Neuron (in vitro differentiated cells): Measurements from ENCODE around the gene JAKMIP2.
"Not testable (repeated sequence)": the region's sequence is repeated elsewhere in the genome, so short reads cannot be mapped to it uniquely, and the experiment has no call there.

Experiments
- H2AFZ ChIP-seq: one replicate; pipeline ENCODE4 v1.6.1; 2013; ENCODE audit warnings: low read depth, mild to moderate bottlenecking, inconsistent platforms, low read length, moderate library complexity
- H3K27me3 ChIP-seq: one replicate; pipeline ENCODE4 v1.6.1; 2013; ENCODE audit warnings: low read length; ENCODE audit not compliant: insufficient read depth
- H3K36me3 ChIP-seq: one replicate; pipeline ENCODE4 v1.6.1; 2013; ENCODE audit warnings: low read length; ENCODE audit not compliant: insufficient read depth
- H3K4me1 ChIP-seq: one replicate; pipeline ENCODE4 v1.6.1; 2013; ENCODE audit warnings: low read length; ENCODE audit not compliant: insufficient read depth
- H3K4me3 ChIP-seq: 2 replicates; pipeline ENCODE4 v1.5.1; 2013; ENCODE audit warnings: mild to moderate bottlenecking, low read length, moderate library complexity
- H3K9me3 ChIP-seq: one replicate; pipeline ENCODE4 v1.6.1; 2013; ENCODE audit warnings: low read length

Gene JAKMIP2

DNA sequence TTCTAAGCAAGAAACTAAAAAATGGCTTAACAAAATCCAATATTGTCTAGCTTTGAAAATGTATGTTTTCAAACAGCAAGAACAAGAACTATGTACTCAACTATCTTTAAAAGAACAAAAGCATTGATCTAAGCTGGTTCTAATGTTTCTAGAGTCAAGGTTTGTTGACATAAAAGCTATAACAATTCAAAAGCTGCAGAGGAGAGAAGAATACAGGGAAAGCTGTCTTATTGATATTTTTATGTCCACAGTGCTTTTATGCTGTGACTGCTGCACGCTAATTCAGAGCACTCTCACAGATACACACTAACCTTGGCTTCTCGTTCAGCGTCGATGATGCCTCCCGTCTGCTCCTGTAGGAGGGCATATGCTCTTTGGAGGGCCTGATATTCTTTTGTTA is 143.2 kb downstream of the JAKMIP2 start:
- no peaks in the 10 kb centered on the region for H3K4me1 ChIP-seq
- H3K36me3 ChIP-seq = peaks cover 87% of the 10 kb centered on the region
- H3K27me3 ChIP-seq = no peaks in the 10 kb centered on the region
- H3K4me3 ChIP-seq = no peak overlapping the region
- H3K9me3 ChIP-seq = peaks cover 1% of the 10 kb centered on the region
- H2AFZ ChIP-seq = no peak overlapping the region

DNA sequence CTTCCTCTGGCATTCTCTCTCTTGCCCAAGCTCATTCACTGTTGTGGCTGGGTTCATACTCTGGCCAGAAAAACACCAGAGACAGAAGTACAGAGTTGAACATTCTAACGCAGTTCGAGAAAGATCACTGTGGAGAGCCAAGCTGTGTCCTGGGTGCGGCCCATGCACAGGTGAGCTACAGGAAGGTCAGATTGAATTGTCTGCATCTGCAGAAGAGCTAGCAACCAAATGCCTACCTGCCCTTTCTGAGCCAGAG is 145.9 kb downstream of the JAKMIP2 start:
- Histone ChIP-seq H3K36me3 (peaks cover 71% of the 10 kb centered on the region), H3K4me3 (no peak overlapping the region), H3K27me3 (no peaks in the 10 kb centered on the region), H2AFZ (no peak overlapping the region), H3K4me1 (no peaks in the 10 kb centered on the region), H3K9me3 (peaks cover 1% of the 10 kb centered on the region)

DNA sequence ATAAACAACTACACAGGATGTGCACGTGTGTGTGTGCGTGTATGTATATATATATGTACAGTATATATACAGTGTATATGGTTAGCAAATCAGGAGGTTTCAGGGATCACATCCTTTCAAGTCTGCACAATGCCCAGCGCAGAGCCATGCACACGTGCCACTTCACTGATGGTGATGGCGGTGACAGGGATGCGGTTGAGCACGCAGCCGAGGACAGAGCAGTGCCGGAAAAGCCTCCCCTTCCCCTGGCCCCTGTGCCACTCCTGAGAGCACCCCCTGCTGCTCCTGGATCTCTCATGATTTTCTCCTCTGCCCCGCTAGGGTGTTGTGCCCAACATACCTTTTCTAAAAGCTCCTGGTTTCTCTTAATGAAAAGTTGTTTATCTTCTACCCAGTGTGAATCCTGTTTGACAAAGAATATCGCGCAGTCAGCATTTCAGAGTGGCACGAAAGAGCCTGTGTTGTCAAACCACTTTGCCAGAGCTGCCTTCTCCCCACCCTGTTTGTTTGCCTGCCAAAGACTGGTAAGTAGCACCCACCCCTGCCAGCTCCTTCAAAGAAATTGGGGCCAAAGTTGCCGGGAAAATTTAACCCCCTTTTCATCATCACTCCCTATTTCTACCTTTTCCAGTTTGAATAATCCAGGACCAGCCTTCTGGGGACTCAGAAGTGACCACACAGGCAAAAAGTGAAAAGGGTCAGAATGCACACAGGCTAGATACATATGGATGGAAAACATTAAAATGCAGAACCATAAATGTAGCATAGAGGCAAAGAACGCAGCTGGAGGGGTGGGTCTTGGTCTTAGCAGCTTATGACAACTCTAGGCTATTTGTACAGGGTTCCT is 146.4 kb downstream of the JAKMIP2 start:
- Histone ChIP-seq H2AFZ (no peak overlapping the region), H3K27me3 (no peaks in the 10 kb centered on the region), H3K9me3 (peaks cover 1% of the 10 kb centered on the region), H3K4me3 (no peak overlapping the region), H3K4me1 (no peaks in the 10 kb centered on the region), H3K36me3 (peaks cover 70% of the 10 kb centered on the region)

DNA sequence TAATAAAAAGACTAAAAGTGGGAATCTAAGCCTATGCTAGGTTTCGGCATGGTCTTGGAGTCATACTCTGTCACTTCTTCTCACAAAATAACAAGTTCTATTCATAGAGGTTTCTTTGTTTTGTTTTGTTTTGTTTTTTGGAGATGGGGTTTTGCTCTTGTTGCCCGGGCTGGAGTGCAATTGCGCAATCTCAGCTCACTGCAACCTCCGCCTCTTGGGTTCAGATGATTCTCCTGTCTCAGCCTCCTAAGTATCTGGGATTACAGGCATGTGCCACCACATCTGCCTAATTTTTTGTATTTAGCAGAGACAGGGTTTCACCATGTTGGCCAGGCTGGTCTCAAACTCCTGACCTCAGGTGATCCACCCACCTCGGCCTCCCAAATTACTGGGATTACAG is 147.1 kb downstream of the JAKMIP2 start:
- peaks cover 69% of the 10 kb centered on the region for H3K36me3 ChIP-seq
- not testable (repeated sequence) for H3K4me3 ChIP-seq

GRCh38 chr5:147633173-147633572 is 149.4 kb downstream of the JAKMIP2 start:
- peaks cover 60% of the 10 kb centered on the region for H3K36me3 ChIP-seq

More for the DNA sequence above, 147.1 kb downstream of the JAKMIP2 start:
- H3K9me3 ChIP-seq, H3K27me3 ChIP-seq, H3K4me1 ChIP-seq, H2AFZ ChIP-seq: not testable (repeated sequence)

GRCh38 chr5:147631428-147632003 is 151.0 kb downstream of the JAKMIP2 start:
- Histone ChIP-seq H3K36me3 (peaks cover 66% of the 10 kb centered on the region), H3K4me3 (no peak overlapping the region)

More at GRCh38 chr5:147633173-147633572, 149.4 kb downstream of the JAKMIP2 start:
- peaks cover 1% of the 10 kb centered on the region for H3K9me3 ChIP-seq
- peaks cover 4% of the 10 kb centered on the region for H3K4me1 ChIP-seq
- H3K4me3 ChIP-seq = no peak overlapping the region
- H2AFZ ChIP-seq = no peak overlapping the region
- H3K27me3 ChIP-seq = no peaks in the 10 kb centered on the region

GRCh38 chr5:147629196-147629595 is 153.3 kb downstream of the JAKMIP2 start:
- Histone ChIP-seq H3K4me1 (peaks cover 4% of the 10 kb centered on the region), H3K4me3 (no peak overlapping the region), H3K36me3 (peaks cover 60% of the 10 kb centered on the region), H2AFZ (no peak overlapping the region), H3K9me3 (no peaks in the 10 kb centered on the region), H3K27me3 (no peaks in the 10 kb centered on the region)

More at GRCh38 chr5:147631428-147632003, 151.0 kb downstream of the JAKMIP2 start:
- H3K4me1 ChIP-seq = peaks cover 4% of the 10 kb centered on the region
- no peaks in the 10 kb centered on the region for H3K27me3 ChIP-seq
- H3K9me3 ChIP-seq = peaks cover 1% of the 10 kb centered on the region
- H2AFZ ChIP-seq = no peak overlapping the region

GRCh38 chr5:147628058-147628895 is 154.3 kb downstream of the JAKMIP2 start:
- Histone ChIP-seq H2AFZ (no peak overlapping the region), H3K9me3 (no peaks in the 10 kb centered on the region), H3K4me1 (peaks cover 4% of the 10 kb centered on the region), H3K36me3 (peaks cover 67% of the 10 kb centered on the region), H3K4me3 (no peak overlapping the region), H3K27me3 (no peaks in the 10 kb centered on the region)

- peaks cover 65% of the 10 kb centered on the region for H3K36me3 ChIP-seq
- no peaks in the 10 kb centered on the region for H3K9me3 ChIP-seq
- H3K4me3 ChIP-seq = no peak overlapping the region
- H3K27me3 ChIP-seq = no peaks in the 10 kb centered on the region
- peaks cover 4% of the 10 kb centered on the region for H3K4me1 ChIP-seq
- no peak overlapping the region for H2AFZ ChIP-seq
Measured at GRCh38 chr5:147626464-147626863, 156.1 kb downstream of the JAKMIP2 start.

DNA sequence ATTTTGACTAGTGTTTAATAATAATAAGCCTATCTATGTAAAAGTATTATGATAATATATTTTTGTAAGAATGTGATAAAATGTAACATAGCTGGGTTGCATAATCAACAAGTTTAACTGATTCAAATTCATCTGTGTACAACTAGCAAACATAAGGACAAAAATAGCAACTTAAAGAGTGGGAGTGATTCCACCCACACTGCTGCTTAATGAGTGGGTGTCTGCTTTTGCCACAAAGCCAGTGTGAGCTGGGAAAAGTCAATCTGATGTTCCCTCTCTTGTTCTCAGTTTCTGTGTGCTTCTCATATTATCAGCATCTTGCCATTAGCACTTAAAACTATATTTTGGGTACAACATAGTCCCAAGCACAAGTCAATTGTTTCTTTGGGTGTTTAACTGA is 161.5 kb downstream of the JAKMIP2 start:
- Histone ChIP-seq H3K9me3 (no peaks in the 10 kb centered on the region), H3K4me1 (no peaks in the 10 kb centered on the region), H3K36me3 (peaks cover 66% of the 10 kb centered on the region), H3K4me3 (no peak overlapping the region), H3K27me3 (no peaks in the 10 kb centered on the region), H2AFZ (no peak overlapping the region)

DNA sequence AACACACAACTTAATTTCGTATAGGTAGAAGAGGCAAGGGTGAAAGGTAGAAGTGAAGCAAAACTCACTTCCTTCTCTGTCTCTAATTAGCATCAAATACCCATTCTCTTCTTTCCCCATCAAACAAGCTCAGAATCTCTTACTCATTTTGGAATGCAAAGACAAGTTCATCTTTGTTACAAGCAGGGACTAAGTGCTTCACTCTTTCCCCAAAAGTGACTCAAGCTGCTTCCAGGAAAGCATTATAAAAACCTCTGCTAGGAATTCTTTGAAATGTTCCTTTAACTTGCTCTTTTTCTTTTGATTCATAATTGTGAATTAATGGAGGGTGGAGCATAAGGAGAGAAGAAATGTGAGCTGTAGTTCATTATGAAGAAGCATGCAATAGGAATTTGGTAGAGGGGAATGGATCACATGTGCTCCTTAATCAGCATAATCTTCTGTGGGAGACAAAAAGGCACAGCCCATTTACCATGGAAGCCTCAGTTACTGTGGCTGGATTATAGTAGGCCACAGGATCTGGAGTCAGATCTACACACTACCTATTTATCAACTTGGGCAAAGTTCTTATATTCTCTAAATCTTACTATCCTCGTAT is 163.1 kb downstream of the JAKMIP2 start:
- no peak overlapping the region for H2AFZ ChIP-seq
- H3K4me1 ChIP-seq = no peaks in the 10 kb centered on the region
- no peaks in the 10 kb centered on the region for H3K27me3 ChIP-seq
- H3K4me3 ChIP-seq = no peak overlapping the region
- H3K36me3 ChIP-seq = peaks cover 73% of the 10 kb centered on the region
- H3K9me3 ChIP-seq = no peaks in the 10 kb centered on the region

GRCh38 chr5:147617711-147618350 is 164.7 kb downstream of the JAKMIP2 start:
- Histone ChIP-seq H3K9me3 (no peaks in the 10 kb centered on the region), H3K36me3 (peaks cover 71% of the 10 kb centered on the region), H3K27me3 (no peaks in the 10 kb centered on the region), H3K4me3 (no peak overlapping the region), H2AFZ (no peak overlapping the region), H3K4me1 (no peaks in the 10 kb centered on the region)
